WTC11 (cell line): ENCODE results near the gene AGAP1.
A peak's percentile ranks its signal among the peaks of the same experiment; 100 is the strongest.

Source experiments
- CREM ChIP-seq: sonication (generic); formaldehyde crosslinking; IDR thresholded peaks from 2 replicates; pipeline ENCODE4 v1.8.1; 2022; ENCODE audit warnings: mild to moderate bottlenecking, missing genetic modification reagents, moderate library complexity
- ERG ChIP-seq: fragments of 250-450 bp; sonication (Bioruptor Pico); IDR thresholded peaks from 2 replicates; pipeline ENCODE4 v1.8.0; 2021; ENCODE audit warnings: mild to moderate bottlenecking
- ESRRA ChIP-seq: sonication (generic); formaldehyde crosslinking; IDR thresholded peaks from 2 replicates; pipeline ENCODE4 v1.8.1; 2022; ENCODE audit warnings: mild to moderate bottlenecking, missing genetic modification reagents, borderline replicate concordance
- ETV6 ChIP-seq: sonication (generic); formaldehyde crosslinking; IDR thresholded peaks from 2 replicates; pipeline ENCODE4 v1.8.1; 2022; ENCODE audit warnings: mild to moderate bottlenecking, missing genetic modification reagents
- FOXP1 ChIP-seq: sonication (generic); formaldehyde crosslinking; IDR thresholded peaks from 2 replicates; pipeline ENCODE4 v1.8.0; 2022; ENCODE audit warnings: missing genetic modification reagents, mild to moderate bottlenecking, moderate library complexity, borderline replicate concordance
- HMGXB4 ChIP-seq: sonication (generic); formaldehyde crosslinking; IDR thresholded peaks from 2 replicates; pipeline ENCODE4 v1.8.1; 2023; ENCODE audit warnings: mild to moderate bottlenecking, moderate library complexity, missing genetic modification reagents
- IRF2 ChIP-seq: sonication (generic); formaldehyde crosslinking; IDR thresholded peaks from 2 replicates; pipeline ENCODE4 v1.8.0; 2022; ENCODE audit warnings: low read depth, missing genetic modification reagents, borderline replicate concordance
- NR3C1 ChIP-seq: sonication (generic); formaldehyde crosslinking; conservative IDR thresholded peaks from 2 replicates; pipeline ENCODE4 v1.8.1; 2023; ENCODE audit warnings: low read depth, mild to moderate bottlenecking, missing genetic modification reagents
- PREB ChIP-seq: sonication (generic); formaldehyde crosslinking; IDR thresholded peaks from 2 replicates; pipeline ENCODE4 v1.8.1; 2022; ENCODE audit warnings: mild to moderate bottlenecking, missing genetic modification reagents, moderate library complexity, borderline replicate concordance
- SP1 ChIP-seq: sonication (generic); formaldehyde crosslinking; conservative IDR thresholded peaks from 2 replicates; pipeline ENCODE4 v1.8.1; 2022; ENCODE audit warnings: missing genetic modification reagents
- TP53 ChIP-seq: sonication (generic); formaldehyde crosslinking; IDR thresholded peaks from 2 replicates; pipeline ENCODE4 v1.8.1; 2023; ENCODE audit warnings: mild to moderate bottlenecking, missing genetic modification reagents
- ZNF121 ChIP-seq: sonication (generic); formaldehyde crosslinking; IDR thresholded peaks from 2 replicates; pipeline ENCODE4 v1.8.0; 2023; ENCODE audit warnings: missing genetic modification reagents
- ZNF263 ChIP-seq: sonication (generic); formaldehyde crosslinking; IDR thresholded peaks from 2 replicates; pipeline ENCODE4 v1.8.1; 2022; ENCODE audit warnings: low read depth, mild to moderate bottlenecking, moderate library complexity, missing genetic modification reagents
- TF ChIP-seq, protein P1 (sequence below): fragments of 200-600 bp; IDR thresholded peaks from 2 replicates; pipeline ENCODE4 v1.8.0; 2022; ENCODE audit warnings: antibody characterized with exemption

DNA sequence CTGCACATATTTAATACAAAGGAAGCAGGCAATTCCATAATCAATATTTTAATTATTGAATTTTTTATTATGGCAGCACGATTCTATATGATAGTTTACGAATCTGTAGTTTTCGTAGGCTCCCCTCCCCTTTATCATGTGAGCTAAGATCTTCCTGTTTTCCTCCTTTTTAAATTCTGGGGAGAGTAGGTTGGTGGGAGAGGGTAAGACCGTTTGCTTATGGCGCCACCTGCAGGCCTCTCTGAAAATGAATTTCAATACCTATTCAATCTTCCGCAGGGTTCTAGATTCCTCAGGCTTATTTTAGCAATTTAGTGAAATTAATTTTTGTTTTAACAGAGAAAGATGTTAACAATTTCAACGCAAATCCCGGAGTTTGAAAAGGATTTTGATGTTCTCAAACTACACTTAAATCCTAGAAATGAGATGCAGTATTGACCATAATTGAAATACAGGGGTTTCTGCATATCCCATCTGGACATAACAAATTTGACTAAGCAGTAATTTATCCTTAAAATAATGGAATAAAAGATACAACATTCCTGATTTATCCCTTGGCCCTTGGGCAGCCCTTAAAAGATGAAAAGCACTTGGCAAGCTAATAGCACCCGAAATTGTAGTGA is 687.1 kb downstream of the AGAP1 start:
- TF ChIP-seq FOXP1 (no peak), TP53 (CRISPR knock-in tag) (no peak), SP1 (no peak), ZNF121 (CRISPR knock-in tag) (no peak), ZNF263 (CRISPR knock-in tag) (no peak), ETV6 (no peak), NR3C1 (CRISPR knock-in tag) (no peak), IRF2 (no peak), ERG (CRISPR knock-in tag) (no peak), CREM (CRISPR knock-in tag) (no peak), HMGXB4 (CRISPR knock-in tag) (no peak), PREB (CRISPR knock-in tag) (no peak), ESRRA (no peak)
- TF ChIP-seq, protein P1, sequence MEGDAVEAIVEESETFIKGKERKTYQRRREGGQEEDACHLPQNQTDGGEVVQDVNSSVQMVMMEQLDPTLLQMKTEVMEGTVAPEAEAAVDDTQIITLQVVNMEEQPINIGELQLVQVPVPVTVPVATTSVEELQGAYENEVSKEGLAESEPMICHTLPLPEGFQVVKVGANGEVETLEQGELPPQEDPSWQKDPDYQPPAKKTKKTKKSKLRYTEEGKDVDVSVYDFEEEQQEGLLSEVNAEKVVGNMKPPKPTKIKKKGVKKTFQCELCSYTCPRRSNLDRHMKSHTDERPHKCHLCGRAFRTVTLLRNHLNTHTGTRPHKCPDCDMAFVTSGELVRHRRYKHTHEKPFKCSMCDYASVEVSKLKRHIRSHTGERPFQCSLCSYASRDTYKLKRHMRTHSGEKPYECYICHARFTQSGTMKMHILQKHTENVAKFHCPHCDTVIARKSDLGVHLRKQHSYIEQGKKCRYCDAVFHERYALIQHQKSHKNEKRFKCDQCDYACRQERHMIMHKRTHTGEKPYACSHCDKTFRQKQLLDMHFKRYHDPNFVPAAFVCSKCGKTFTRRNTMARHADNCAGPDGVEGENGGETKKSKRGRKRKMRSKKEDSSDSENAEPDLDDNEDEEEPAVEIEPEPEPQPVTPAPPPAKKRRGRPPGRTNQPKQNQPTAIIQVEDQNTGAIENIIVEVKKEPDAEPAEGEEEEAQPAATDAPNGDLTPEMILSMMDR = peak; percentile 78
